Gastroesophageal sphincter (tissue), 3 donors: ENCODE measurements around the gene LPCAT1.

ENCODE experiments used
- CTCF ChIP-seq, 4 experiments: fragments of 200-600 bp in 2 of 4; fragments of 450-650 bp in 2 of 4; sonication (generic) in 1 of 4; IDR thresholded peaks; one replicate each; pipeline ENCODE4 v1.5.1; 2017 to 2019; ENCODE audit warnings: antibody characterized with exemption in 4 of 4, mild to moderate bottlenecking in 2 of 4, moderate library complexity in 2 of 4
- POLR2A ChIP-seq, 2 donors: fragments of 450-650 bp; IDR thresholded peaks; one replicate each; pipeline ENCODE4 v1.6.1; 2017; ENCODE audit warnings: antibody characterized with exemption in 2 of 2, mild to moderate bottlenecking in 2 of 2, moderate library complexity in 1 of 2
- POLR2AphosphoS5 ChIP-seq: sonication (generic); formaldehyde crosslinking; IDR thresholded peaks from one replicate; pipeline ENCODE4 v1.6.1; 2017; ENCODE audit warnings: antibody characterized with exemption

- TF ChIP-seq POLR2AphosphoS5 (no peak), POLR2A (IDR thresholded peaks at IDR 0.05) (no peak), CTCF (IDR thresholded peaks at IDR 0.05) (no peak)
Observed at GRCh38 chr5:1480217-1480616, 43.5 kb downstream of the LPCAT1 start.
